Lower lobe of right lung (tissue), 2 donors: ENCODE results near the gene PGBD5. TPM values are rescaled to one million over a fixed set of nuclear protein-coding genes. Genes with fewer than 3 reads are reported as not detected.

Source experiments
- ATAC-seq, 2 donors: fragments of 200-7000 bp; cut with Tn5 transposase; one replicate each; pipeline ENCODE4 v1.9.1; 2020 to 2022; ENCODE audit warnings: mild to moderate bottlenecking in 2 of 2, moderate library complexity in 2 of 2
- DNase-seq: peaks from one replicate; pipeline ENCODE4 v3.0.0-alpha.2; 2020
- H3K27ac ChIP-seq: fragments of 200-600 bp; one replicate; pipeline ENCODE4 v1.8.0; 2022
- H3K27me3 ChIP-seq: fragments of 200-600 bp; one replicate; pipeline ENCODE4 v1.8.0; 2022; ENCODE audit warnings: low read depth
- H3K36me3 ChIP-seq: fragments of 200-600 bp; one replicate; pipeline ENCODE4 v1.8.0; 2022; ENCODE audit warnings: mild to moderate bottlenecking
- H3K4me1 ChIP-seq: fragments of 200-600 bp; one replicate; pipeline ENCODE4 v1.8.0; 2022
- H3K4me3 ChIP-seq: fragments of 200-600 bp; one replicate; pipeline ENCODE4 v1.8.0; 2022; ENCODE audit warnings: mild to moderate bottlenecking
- H3K9me3 ChIP-seq: fragments of 200-600 bp; one replicate; pipeline ENCODE4 v1.8.0; 2022
- intact Hi-C: fragments of 100-400 bp; cut with DNase I; formaldehyde crosslinking; loops from one replicate; pipeline ENCODE4 v1.11.0; 2022
- total RNA-seq: library from RNA; stranded (reverse); fragmentation: NEBNext Ultra II Directional; extraction: Animal tissue kit (Norgen Biotek cat#: 25700); gene quantifications from one replicate; pipeline ENCODE4 v1.2.1, GENCODE V29; 2021
- TF ChIP-seq, protein P1 (sequence below): fragments of 200-600 bp; IDR thresholded peaks from one replicate; pipeline ENCODE4 v1.8.0; 2022; ENCODE audit warnings: antibody characterized with exemption, mild to moderate bottlenecking
- donor health status: DM: no; HTN: yes; CAD: no; lungs with severe emphysema.

PGBD5 gene
- total RNA-seq, 1 donor from 2014 or later: 2.3 TPM

GRCh38 chr1:230384380-230385157 is 41.6 kb downstream of the PGBD5 start:
- Histone ChIP-seq H3K36me3 (no peaks in the 10 kb centered on the region), H3K27me3 (no peaks in the 10 kb centered on the region), H3K4me3 (no peak overlapping the region), H3K27ac (no peak overlapping the region), H3K9me3 (peaks cover 2% of the 10 kb centered on the region), H3K4me1 (peaks cover 7% of the 10 kb centered on the region)
- DNase-seq (no peak), ATAC-seq (no peak)
- intact Hi-C loops: no loop called here
- TF ChIP-seq, protein P1, sequence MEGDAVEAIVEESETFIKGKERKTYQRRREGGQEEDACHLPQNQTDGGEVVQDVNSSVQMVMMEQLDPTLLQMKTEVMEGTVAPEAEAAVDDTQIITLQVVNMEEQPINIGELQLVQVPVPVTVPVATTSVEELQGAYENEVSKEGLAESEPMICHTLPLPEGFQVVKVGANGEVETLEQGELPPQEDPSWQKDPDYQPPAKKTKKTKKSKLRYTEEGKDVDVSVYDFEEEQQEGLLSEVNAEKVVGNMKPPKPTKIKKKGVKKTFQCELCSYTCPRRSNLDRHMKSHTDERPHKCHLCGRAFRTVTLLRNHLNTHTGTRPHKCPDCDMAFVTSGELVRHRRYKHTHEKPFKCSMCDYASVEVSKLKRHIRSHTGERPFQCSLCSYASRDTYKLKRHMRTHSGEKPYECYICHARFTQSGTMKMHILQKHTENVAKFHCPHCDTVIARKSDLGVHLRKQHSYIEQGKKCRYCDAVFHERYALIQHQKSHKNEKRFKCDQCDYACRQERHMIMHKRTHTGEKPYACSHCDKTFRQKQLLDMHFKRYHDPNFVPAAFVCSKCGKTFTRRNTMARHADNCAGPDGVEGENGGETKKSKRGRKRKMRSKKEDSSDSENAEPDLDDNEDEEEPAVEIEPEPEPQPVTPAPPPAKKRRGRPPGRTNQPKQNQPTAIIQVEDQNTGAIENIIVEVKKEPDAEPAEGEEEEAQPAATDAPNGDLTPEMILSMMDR: no peak

DNA sequence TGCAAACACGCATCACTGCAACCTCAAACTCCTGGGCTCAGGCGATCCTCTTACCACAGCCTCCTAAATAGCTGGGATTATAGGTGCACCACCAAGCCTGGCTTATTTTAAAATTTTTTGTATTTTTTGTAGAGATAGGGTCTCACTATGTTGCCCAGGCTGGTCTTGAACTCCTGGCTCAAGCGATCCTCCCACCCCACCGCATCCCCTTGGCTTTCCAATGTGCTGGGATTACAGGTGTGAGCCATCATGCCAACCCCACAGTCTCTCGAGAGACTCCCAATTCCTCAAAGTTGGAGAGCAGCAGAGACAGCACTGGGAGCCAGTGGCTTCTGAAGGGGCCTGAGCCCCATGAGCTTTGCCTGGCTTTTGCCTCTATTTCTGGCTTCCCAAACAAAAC is 42.7 kb downstream of the PGBD5 start:
- H3K27ac ChIP-seq: no peak overlapping the region
- H3K9me3 ChIP-seq: peaks cover 9% of the 10 kb centered on the region
- no peaks in the 10 kb centered on the region for H3K27me3 ChIP-seq
- H3K36me3 ChIP-seq: no peaks in the 10 kb centered on the region
- DNase-seq (no peak), ATAC-seq (no peak)
- TF ChIP-seq, protein P1: no peak
- intact Hi-C loops: no loop called here
- H3K4me1 ChIP-seq: peaks cover 7% of the 10 kb centered on the region
- no peak overlapping the region for H3K4me3 ChIP-seq

- H3K4me3 ChIP-seq: no peak overlapping the region
- peak overlapping the region; percentile 18 for H3K27ac ChIP-seq
- peak; percentile 64 for DNase-seq
- intact Hi-C loops: no loop called here
- TF ChIP-seq, protein P1: no peak
- no peaks in the 10 kb centered on the region for H3K27me3 ChIP-seq
- peak; percentile 84 to 87 for ATAC-seq
- H3K9me3 ChIP-seq: peaks cover 9% of the 10 kb centered on the region
- no peaks in the 10 kb centered on the region for H3K36me3 ChIP-seq
- peaks cover 7% of the 10 kb centered on the region for H3K4me1 ChIP-seq
Measured at GRCh38 chr1:230382001-230382491, 44.1 kb downstream of the PGBD5 start.

DNA sequence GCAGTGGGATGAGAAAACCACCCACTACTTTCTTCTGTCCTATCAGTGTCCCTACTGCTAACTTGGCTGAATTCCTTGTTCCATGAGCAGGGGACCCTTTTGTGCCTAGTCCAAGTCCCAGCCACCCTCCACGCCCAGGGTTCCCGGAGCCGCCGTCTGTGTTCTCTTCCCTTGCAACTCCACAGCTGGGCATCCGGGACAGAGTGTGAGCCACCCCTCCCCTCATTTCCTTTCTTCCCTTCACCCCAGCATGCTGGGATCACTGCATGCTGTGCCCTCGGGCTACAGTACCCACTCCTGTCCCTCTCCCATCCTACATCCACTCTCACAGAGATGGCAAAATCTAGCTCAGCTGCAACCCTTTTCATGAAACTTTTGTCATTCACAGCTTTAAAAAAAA is 44.5 kb downstream of the PGBD5 start:
- Histone ChIP-seq H3K36me3 (no peaks in the 10 kb centered on the region), H3K9me3 (peaks cover 9% of the 10 kb centered on the region), H3K27ac (peak overlapping the region; percentile 18), H3K4me3 (no peak overlapping the region), H3K27me3 (no peaks in the 10 kb centered on the region), H3K4me1 (peaks cover 7% of the 10 kb centered on the region)
- ATAC-seq (peak in 1 of 2 donors; percentile 2), DNase-seq (no peak)
- TF ChIP-seq, protein P1: no peak
- intact Hi-C loops: no loop called here

- H3K36me3 ChIP-seq: no peaks in the 10 kb centered on the region
- H3K27ac ChIP-seq: no peak overlapping the region
- DNase-seq (peak; percentile 55), ATAC-seq (peak; percentile 64 to 67)
- H3K27me3 ChIP-seq: no peaks in the 10 kb centered on the region
- peaks cover 7% of the 10 kb centered on the region for H3K4me1 ChIP-seq
- TF ChIP-seq, protein P1: no peak
- peaks cover 9% of the 10 kb centered on the region for H3K9me3 ChIP-seq
- intact Hi-C loops: no loop called here
- H3K4me3 ChIP-seq: no peak overlapping the region
Measured at GRCh38 chr1:230381049-230381467, 45.1 kb downstream of the PGBD5 start.
